GM12874 (cell line): Measurements from ENCODE around the gene IFT22.

Source experiments
- CTCF ChIP-seq: IDR thresholded peaks from 2 replicates; pipeline ENCODE4 v1.5.1; 2011; ENCODE audit warnings: low read depth, mild to moderate bottlenecking, control low read depth, low read length, moderate library complexity; ENCODE audit not compliant: insufficient read depth

Gene IFT22

GRCh38 chr7:101321491-101322401 is at the start of gene IFT22:
TSS of gene IFT22 (minus strand) at chr7:101321812. CDS start at chr7:101321709, 103 bp downstream.
- 0 out of 2 replicates have a peak, but pooled peaks have one; percentile 11 for TF ChIP-seq CTCF

GRCh38 chr7:101370836-101371235 is 49.2 kb upstream of the IFT22 start:
- no peak for TF ChIP-seq CTCF

GRCh38 chr7:101368422-101369165 is 47.0 kb upstream of the IFT22 start:
- no peak for TF ChIP-seq CTCF

- TF ChIP-seq CTCF: no peak
These were observed 46.1 kb upstream of the IFT22 start for GRCh38 chr7:101367676-101368075.

- TF ChIP-seq CTCF: no peak
These were observed 44.3 kb upstream of the IFT22 start for GRCh38 chr7:101365956-101366355.

GRCh38 chr7:101363734-101364374 is 42.2 kb upstream of the IFT22 start:
- peak; percentile 90 for TF ChIP-seq CTCF

- no peak for TF ChIP-seq CTCF
These were observed 41.7 kb upstream of the IFT22 start for GRCh38 chr7:101363196-101363733.
